HepG2 (cell line): Measurements from ENCODE around the gene OR5K4. TPM values are rescaled to one million over a fixed set of nuclear protein-coding genes. Genes with fewer than 3 reads are reported as not detected.

ENCODE experiments used
- ATAC-seq: fragments of 200-7000 bp; cut with Tn5 transposase; 3 replicates; pipeline ENCODE4 v1.9.1; 2020; ENCODE audit warnings: mild to moderate bottlenecking, moderate library complexity
- BruUV-seq: library from RNA; stranded (reverse); fragments of 400-500 nt; replicated peaks from 2 replicates; lab custom pipeline; 2021; lab: Mats Ljungman, UMichigan
- CTCF ChIA-PET: fragments of 300-600 bp; formaldehyde crosslinking; extraction: SDS; loops from one replicate; lab custom pipeline; 2021; ENCODE audit warnings: low total read pairs, inconsistent platforms, low intra/inter-chr PET ratio; lab: Yijun Ruan, JAX
- POLR2A ChIA-PET: fragments of 350-600 bp; sonication (Branson Sonifier 250); formaldehyde crosslinking; loops from one replicate; lab custom pipeline; 2020; ENCODE audit warnings: antibody characterized with exemption, inconsistent platforms; lab: Yijun Ruan, JAX
- DNase-seq: peaks from one replicate; pipeline ENCODE4 v3.0.0-alpha.2; 2015; ENCODE audit warnings: low spot score
- FAIRE-seq: peaks from 3 replicates; lab custom pipeline; 2011; peaks lifted over from hg19 to GRCh38; lab: Jason Lieb, UNC
- H2AFZ ChIP-seq: one replicate; pipeline ENCODE4 v1.6.1; 2011; ENCODE audit warnings: low read length, inconsistent platforms
- H3K27ac ChIP-seq: fragments of 300-600 bp; 3 replicates; pipeline ENCODE4 v1.8.0; 2011; ENCODE audit warnings: mixed run types, mild to moderate bottlenecking, mixed read lengths, low read length, inconsistent platforms; ENCODE audit not compliant: insufficient read depth; ENCODE audit errors: extremely low read length
- H3K27me3 ChIP-seq, 2 experiments: fragments of 200-600 bp in 1 of 2; 2 replicates in 1 of 2; 3 replicates in 1 of 2; pipeline versions ENCODE4 v1.6.0 to v1.8.0; 2011; ENCODE audit warnings: low read length in 2 of 2, mild to moderate bottlenecking in 2 of 2, moderate library complexity in 2 of 2, inconsistent platforms in 1 of 2; ENCODE audit not compliant: insufficient read depth in 2 of 2, control insufficient read depth in 1 of 2
- H3K36me3 ChIP-seq, 2 experiments: fragments of 200-600 bp in 1 of 2; replicated peaks in 1 of 2; 2 replicates in 1 of 2; 3 replicates in 1 of 2; pipeline versions ENCODE4 v1.5.1 to v1.8.0; 2011; ENCODE audit warnings: low read length in 2 of 2, inconsistent platforms in 1 of 2; ENCODE audit not compliant: insufficient read depth in 2 of 2, control insufficient read depth in 1 of 2
- H3K4me1 ChIP-seq: 2 replicates; pipeline ENCODE4 v1.5.1; 2012; ENCODE audit warnings: low read length, inconsistent platforms; ENCODE audit not compliant: insufficient read depth
- H3K4me2 ChIP-seq: 2 replicates; pipeline ENCODE4 v1.6.0; 2011; ENCODE audit warnings: low read depth, low read length, inconsistent platforms
- H3K4me3 ChIP-seq, 3 experiments: fragments of 200-600 bp in 1 of 3; sonication (generic), shearing (Covaris generic) in 1 of 3; replicated peaks in 1 of 3; 2 replicates each; pipeline ENCODE4 v1.5.1; 2011 to 2016; ENCODE audit warnings: low read length in 3 of 3, inconsistent platforms in 2 of 3, low read depth in 2 of 3, mild to moderate bottlenecking in 2 of 3, control low read depth in 1 of 3, mixed read lengths in 1 of 3; ENCODE audit not compliant: insufficient read depth in 1 of 3
- H3K79me2 ChIP-seq: one replicate; pipeline ENCODE4 v1.6.1; 2011; ENCODE audit warnings: low read length, inconsistent platforms; ENCODE audit not compliant: insufficient read depth
- H3K9ac ChIP-seq: 2 replicates; pipeline ENCODE4 v1.6.0; 2011; ENCODE audit warnings: mild to moderate bottlenecking, low read depth, low read length, inconsistent platforms; ENCODE audit not compliant: insufficient read depth
- H3K9me3 ChIP-seq: 2 replicates; pipeline ENCODE4 v1.5.1; 2012; ENCODE audit warnings: mild to moderate bottlenecking, low read length
- H4K20me1 ChIP-seq: 2 replicates; pipeline ENCODE4 v1.6.0; 2011; ENCODE audit warnings: inconsistent platforms, mild to moderate bottlenecking, low read length, moderate library complexity; ENCODE audit not compliant: insufficient read depth
- BCL6 ChIP-seq: IDR thresholded peaks from 2 replicates; pipeline ENCODE4 v1.6.1; 2016; ENCODE audit warnings: missing genetic modification reagents, missing compliant biosample characterization
- ERF ChIP-seq: IDR thresholded peaks from 2 replicates; pipeline ENCODE4 v1.6.1; 2018; ENCODE audit warnings: missing biosample characterization, missing genetic modification reagents
- HOXA9 ChIP-seq: sonication (generic); formaldehyde crosslinking; IDR thresholded peaks from 2 replicates; pipeline ENCODE4 v1.8.1; 2022; ENCODE audit warnings: missing genetic modification reagents, mild to moderate bottlenecking, moderate library complexity, borderline replicate concordance
- NFKB2 ChIP-seq: sonication (generic); formaldehyde crosslinking; IDR thresholded peaks from 2 replicates; pipeline ENCODE4 v1.4.0; 2020; ENCODE audit warnings: missing genetic modification reagents, borderline replicate concordance
- PCBP1 ChIP-seq: fragments of 200-400 bp; formaldehyde crosslinking; IDR thresholded peaks from 2 replicates; pipeline ENCODE4 v1.6.1; 2017; ENCODE audit warnings: mild to moderate bottlenecking, low read depth, low read length, borderline replicate concordance
- RAD51 ChIP-seq: fragments of 450-650 bp; IDR thresholded peaks from 2 replicates; pipeline ENCODE4 v1.6.1; 2016; ENCODE audit warnings: borderline replicate concordance
- SATB2 ChIP-seq: sonication (generic); formaldehyde crosslinking; IDR thresholded peaks from 2 replicates; pipeline ENCODE4 v1.5.0; 2020; ENCODE audit warnings: missing genetic modification reagents
- ZFP1 ChIP-seq: IDR thresholded peaks from 2 replicates; pipeline ENCODE4 v1.6.1; 2016
- ZFP36L2 ChIP-seq: sonication (generic); formaldehyde crosslinking; IDR thresholded peaks from 2 replicates; pipeline ENCODE4 v1.4.0; 2020; ENCODE audit warnings: missing genetic modification reagents
- ZNF816 ChIP-seq: sonication (generic); formaldehyde crosslinking; IDR thresholded peaks from 2 replicates; pipeline ENCODE4 v1.8.0; 2022; ENCODE audit warnings: missing genetic modification reagents, mild to moderate bottlenecking, borderline replicate concordance
- WGBS: methylation state at CpG from one replicate; pipeline ENCODE4 v1.1.6; 2017; ENCODE audit warnings: low lambda C conversion rate; 5-methylcytosine and 5-hydroxymethylcytosine counted together
- in situ Hi-C: cut with HindIII; loops from 2 replicates; pipeline ENCODE4 v1.10.0; 2017; ENCODE audit warnings: low pct_unique_long_range_greater_than_20kb; ENCODE audit not compliant: extremely low pct_ligation_motif_present
- intact Hi-C: fragments of 100-400 bp; cut with micrococcal nuclease; formaldehyde crosslinking; loops from one replicate; pipeline ENCODE4 v1.10.0; 2022; ENCODE audit not compliant: unreplicated experiment
- polyA plus RNA-seq, 8 experiments: library from polyadenylated mRNA; depleted of rRNA in 3 of 8; stranded (reverse) in 7 of 8; unstranded in 1 of 8; fragments of >200 nt; fragmentation: Illumina TruSeq in 4 of 8; extraction: Trizol in 4 of 8; gene quantifications; 2 replicates each; pipeline versions ENCODE4 v1.2.1 to v1.2.3, GENCODE V29; 2011 to 2016; ENCODE audit warnings: low read depth in 4 of 8, missing spikeins in 1 of 8, mixed read lengths in 1 of 8; ENCODE audit not compliant: insufficient read depth in 1 of 8
- total RNA-seq, 5 experiments: library from RNA; depleted of rRNA; stranded (reverse); fragments of >200 nt; fragmentation: Illumina TruSeq; extraction: Trizol; gene quantifications; 2 replicates each; pipeline ENCODE4 v1.2.3, GENCODE V29; 2016; ENCODE audit warnings: low read depth in 1 of 5
- TF ChIP-seq, protein P1 (sequence below): sonication (generic); formaldehyde crosslinking; conservative IDR thresholded peaks from 2 replicates; pipeline ENCODE4 v1.4.0; 2020; ENCODE audit warnings: missing genetic modification reagents
- TF ChIP-seq, protein P2 (sequence below), 2 experiments: sonication (generic) in 1 of 2; formaldehyde crosslinking in 1 of 2; IDR thresholded peaks; 2 replicates each; pipeline versions ENCODE4 v1.5.1 to v1.6.1; 2011 to 2020; ENCODE audit warnings: borderline replicate concordance in 1 of 2, low read depth in 1 of 2, low read length in 1 of 2, mild to moderate bottlenecking in 1 of 2, missing genetic modification reagents in 1 of 2, moderate library complexity in 1 of 2

The OR5K4 gene
- total and polyA plus RNA-seq, 2 of the 13 experiments (the other 11 are each of a cell fraction or from before 2014, with no cell fraction given) = not detected

DNA sequence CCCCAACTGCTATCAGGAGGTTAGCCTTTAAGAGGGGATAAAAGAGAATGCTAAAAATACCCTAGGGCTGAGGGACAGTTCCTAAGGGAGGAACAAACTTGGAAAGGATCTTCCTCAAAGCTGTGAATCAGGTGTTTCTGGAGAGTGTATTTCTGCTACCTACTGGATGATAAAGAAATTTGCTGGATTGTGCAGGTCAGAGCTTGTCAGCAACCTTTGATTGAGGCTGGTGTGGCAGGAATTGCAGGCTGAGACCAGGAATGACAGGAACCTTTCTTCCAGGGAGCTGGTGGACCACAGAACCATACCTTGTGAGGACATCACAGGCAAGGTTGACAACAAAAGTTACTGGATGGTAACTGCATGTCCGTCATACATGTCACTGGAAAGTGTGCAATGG lies 14.6 kb upstream of the OR5K4 start (continued):
- no peak for TF ChIP-seq BCL6 (CRISPR knock-in tag)
- TF ChIP-seq PCBP1 = no peak
- no peak for TF ChIP-seq ZFP36L2 (CRISPR knock-in tag)
- TF ChIP-seq NFKB2 = no peak
- TF ChIP-seq ZFP1 (CRISPR knock-in tag) = no peak
- no peak for TF ChIP-seq HOXA9 (CRISPR knock-in tag)
- no peak for TF ChIP-seq SATB2 (CRISPR knock-in tag)
- TF ChIP-seq, protein P1, sequence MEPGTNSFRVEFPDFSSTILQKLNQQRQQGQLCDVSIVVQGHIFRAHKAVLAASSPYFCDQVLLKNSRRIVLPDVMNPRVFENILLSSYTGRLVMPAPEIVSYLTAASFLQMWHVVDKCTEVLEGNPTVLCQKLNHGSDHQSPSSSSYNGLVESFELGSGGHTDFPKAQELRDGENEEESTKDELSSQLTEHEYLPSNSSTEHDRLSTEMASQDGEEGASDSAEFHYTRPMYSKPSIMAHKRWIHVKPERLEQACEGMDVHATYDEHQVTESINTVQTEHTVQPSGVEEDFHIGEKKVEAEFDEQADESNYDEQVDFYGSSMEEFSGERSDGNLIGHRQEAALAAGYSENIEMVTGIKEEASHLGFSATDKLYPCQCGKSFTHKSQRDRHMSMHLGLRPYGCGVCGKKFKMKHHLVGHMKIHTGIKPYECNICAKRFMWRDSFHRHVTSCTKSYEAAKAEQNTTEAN (CRISPR knock-in tag) = no peak
- no peak for TF ChIP-seq ZNF816 (CRISPR knock-in tag)

DNA sequence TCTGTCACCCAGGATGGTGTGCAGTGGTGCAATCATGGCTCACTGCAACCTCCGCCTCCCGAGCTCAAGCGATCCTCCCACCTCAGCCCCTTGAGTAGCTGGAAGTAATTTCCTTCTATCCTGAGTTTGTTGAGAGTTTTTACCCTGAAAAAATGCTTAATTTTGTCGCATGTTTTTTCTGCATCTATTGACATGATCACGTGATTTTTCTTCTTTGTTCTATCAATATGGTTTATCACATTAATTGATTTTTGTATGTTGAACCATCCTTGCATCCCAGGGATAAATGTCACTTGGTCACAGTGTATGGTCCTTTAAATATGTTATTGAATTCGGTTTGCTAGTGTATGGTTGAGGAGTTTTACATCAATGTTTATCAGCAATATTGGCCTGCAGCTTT lies 11.9 kb upstream of the OR5K4 start:
- FAIRE-seq (no peak), ATAC-seq (no peak), DNase-seq (no peak)
- Histone ChIP-seq H3K27me3 (no peaks in the 10 kb centered on the region), H3K4me2 (no peak overlapping the region), H3K79me2 (no peaks in the 10 kb centered on the region), H3K4me1 (no peaks in the 10 kb centered on the region), H2AFZ (no peak overlapping the region), H3K9ac (no peak overlapping the region), H3K9me3 (no peaks in the 10 kb centered on the region), H4K20me1 (no peaks in the 10 kb centered on the region), H3K27ac (no peak overlapping the region), H3K36me3 (no peaks in the 10 kb centered on the region), H3K4me3 (no peak overlapping the region)
- CTCF ChIA-PET = no interaction called here
- intact Hi-C loops = no loop called here
- WGBS = 15% methylated on average over 6 of the region's 6 CpGs
- BruUV-seq = no TSS peak
- POLR2A ChIA-PET = no interaction called here
- TF ChIP-seq RAD51 (peak; percentile 78; the same call in 1 of the 2 replicates), ERF (no peak)
- TF ChIP-seq, protein P2, sequence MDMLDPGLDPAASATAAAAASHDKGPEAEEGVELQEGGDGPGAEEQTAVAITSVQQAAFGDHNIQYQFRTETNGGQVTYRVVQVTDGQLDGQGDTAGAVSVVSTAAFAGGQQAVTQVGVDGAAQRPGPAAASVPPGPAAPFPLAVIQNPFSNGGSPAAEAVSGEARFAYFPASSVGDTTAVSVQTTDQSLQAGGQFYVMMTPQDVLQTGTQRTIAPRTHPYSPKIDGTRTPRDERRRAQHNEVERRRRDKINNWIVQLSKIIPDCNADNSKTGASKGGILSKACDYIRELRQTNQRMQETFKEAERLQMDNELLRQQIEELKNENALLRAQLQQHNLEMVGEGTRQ (IDR thresholded peaks at IDR 0.05; ENCODE audit: low read depth, low read length) = 0 out of 2 replicates have a peak, but pooled peaks have one; percentile 4
- TF ChIP-seq, protein P2 (CRISPR knock-in tag; IDR thresholded peaks at IDR 0.05; ENCODE audit: borderline replicate concordance) = no peak
- in situ Hi-C loops = loop anchor here (25.0 kb wide), 1 partner anchor 554 kb away; no protein-coding TSS in a partner anchor
